ENCODE results near the gene NDC1. TPM values are rescaled to one million over a fixed set of nuclear protein-coding genes. Genes with fewer than 3 reads are reported as not detected.
"Not testable (repeated sequence)": the region's sequence is repeated elsewhere in the genome, so short reads cannot be mapped to it uniquely, and the experiment has no call there.

NDC1 gene
- total RNA-seq, result 6.0 TPM
- long read RNA-seq, full-length matches to known transcripts, result 1 of 5 reads
- long read RNA-seq, partial matches to known transcripts, result 1 of 5 reads
- long read RNA-seq, other reads (novel, unspliced or antisense), result 3 of 5 reads

GRCh38 chr1:53837924-53838653, at the start of gene NDC1:
Gene NDC1 (minus strand): TSS chr1:53838296. CDS start chr1:53838261, 35 bp downstream.
- DNase-seq (ENCODE audit: low spot score), result peak; percentile 93
- intact Hi-C loops (cut with DNase I), result loop anchor here (1.0 to 5.0 kb wide), 2 partner anchors 215 to 924 kb away; partner anchors contain the start of genes PARS2, TCEANC2 and TMEM59

- intact Hi-C loops (cut with DNase I), result loop anchor here (10.0 kb wide), 1 partner anchor 521 kb away; the partner anchor contains the start of gene SSBP3
- DNase-seq (ENCODE audit: low spot score), result not testable (repeated sequence)
Measured at GRCh38 chr1:53883600-53883999, 45.5 kb upstream of the NDC1 start.

- intact Hi-C loops (cut with DNase I), result loop anchor here (10.0 kb wide), 1 partner anchor 523 kb away; the partner anchor contains the start of gene SSBP3
- DNase-seq (ENCODE audit: low spot score), result not testable (repeated sequence)
Measured at GRCh38 chr1:53881853-53882252, 43.8 kb upstream of the NDC1 start.

GRCh38 chr1:53878492-53879105, 40.5 kb upstream of the NDC1 start:
- intact Hi-C loops (cut with DNase I), result no loop called here
- no peak for DNase-seq (ENCODE audit: low spot score)

- DNase-seq (ENCODE audit: low spot score); intact Hi-C loops (cut with DNase I): not testable (repeated sequence)
Measured at GRCh38 chr1:53875150-53875549, 37.1 kb upstream of the NDC1 start.

- no peak for DNase-seq (ENCODE audit: low spot score)
- intact Hi-C loops (cut with DNase I), result no loop called here
Measured at GRCh38 chr1:53871773-53872484, 33.8 kb upstream of the NDC1 start.

- DNase-seq (ENCODE audit: low spot score), result no peak
- intact Hi-C loops (cut with DNase I), result no loop called here
Measured at GRCh38 chr1:53871221-53871620, 33.1 kb upstream of the NDC1 start.

- DNase-seq (ENCODE audit: low spot score), result no peak
- intact Hi-C loops (cut with DNase I), result no loop called here
Measured at GRCh38 chr1:53869454-53870117, 31.5 kb upstream of the NDC1 start.

GRCh38 chr1:53868565-53868964, 30.5 kb upstream of the NDC1 start:
- intact Hi-C loops (cut with DNase I), result no loop called here
- DNase-seq (ENCODE audit: low spot score), result no peak

GRCh38 chr1:53862507-53862906, 24.4 kb upstream of the NDC1 start:
- DNase-seq (ENCODE audit: low spot score), result no peak
- intact Hi-C loops (cut with DNase I), result no loop called here

GRCh38 chr1:53860967-53861411, 22.9 kb upstream of the NDC1 start:
- no peak for DNase-seq (ENCODE audit: low spot score)
- intact Hi-C loops (cut with DNase I), result loop anchor here (2.0 kb wide), 1 partner anchor 950 kb away; no protein-coding TSS in a partner anchor

GRCh38 chr1:53851571-53852285, 13.6 kb upstream of the NDC1 start:
- DNase-seq (ENCODE audit: low spot score), result no peak
- intact Hi-C loops (cut with DNase I), result no loop called here

- DNase-seq (ENCODE audit: low spot score), result no peak
- intact Hi-C loops (cut with DNase I), result no loop called here
Measured at GRCh38 chr1:53850082-53850673, 12.1 kb upstream of the NDC1 start.

- intact Hi-C loops (cut with DNase I), result no loop called here
- DNase-seq (ENCODE audit: low spot score), result no peak
Measured at GRCh38 chr1:53847980-53848379, 9.9 kb upstream of the NDC1 start.

- intact Hi-C loops (cut with DNase I), result no loop called here
- no peak for DNase-seq (ENCODE audit: low spot score)
Measured at GRCh38 chr1:53842347-53842746, 4.3 kb upstream of the NDC1 start.

- intact Hi-C loops (cut with DNase I), result loop anchor here (1.0 to 5.0 kb wide), 2 partner anchors 215 to 924 kb away; partner anchors contain the start of genes PARS2, TCEANC2 and TMEM59
- no peak for DNase-seq (ENCODE audit: low spot score)
Measured at GRCh38 chr1:53838654-53838974, 518 bp upstream of the NDC1 start.

- no peak for DNase-seq (ENCODE audit: low spot score)
- intact Hi-C loops (cut with DNase I), result loop anchor here (5.0 kb wide), 1 partner anchor 925 kb away; the partner anchor contains the start of gene PARS2
Measured at GRCh38 chr1:53837646-53837923, 511 bp downstream of the NDC1 start.

- intact Hi-C loops (cut with DNase I), result loop anchor here (5.0 kb wide), 1 partner anchor 927 kb away; the partner anchor contains the start of gene PARS2
- DNase-seq (ENCODE audit: low spot score), result no peak
Measured at GRCh38 chr1:53835491-53835890, 2.6 kb downstream of the NDC1 start.

- no peak for DNase-seq (ENCODE audit: low spot score)
- intact Hi-C loops (cut with DNase I), result loop anchor here (5.0 kb wide), 1 partner anchor 928 kb away; the partner anchor contains the start of gene PARS2
Measured at GRCh38 chr1:53834776-53835175, 3.3 kb downstream of the NDC1 start.
